ENCODE measurements around the gene PSTPIP2.

PSTPIP2 gene

DNA sequence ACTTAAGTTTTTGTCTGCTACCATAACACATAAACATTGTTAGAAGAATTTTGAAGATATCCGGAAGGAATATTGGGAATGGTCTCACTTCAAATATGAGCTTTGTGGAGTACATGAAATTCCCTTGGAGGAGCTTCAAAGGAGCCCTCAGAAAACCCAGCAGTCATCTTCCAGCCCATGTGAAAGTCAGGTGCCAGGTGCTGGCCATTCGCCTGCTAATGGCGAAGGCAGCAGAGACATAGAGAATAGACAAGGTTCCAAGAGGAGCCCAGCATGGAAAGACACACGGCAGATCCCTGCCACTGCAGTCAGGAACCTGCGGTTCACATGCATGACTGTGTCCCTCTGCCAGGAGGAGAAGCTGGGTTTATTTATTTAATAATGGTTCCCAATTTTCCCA, 64.9 kb downstream of the PSTPIP2 start:
- Histone ChIP-seq H3K9me3 (ENCODE audit: insufficient read depth, low read depth, low read length) (peaks cover under 1% of the 10 kb centered on the region; the same call in 1 of the 2 replicates), H3K9ac (ENCODE audit: low read depth, low read length, poor library complexity, severe bottlenecking) (no peak overlapping the region), H3K4me1 (ENCODE audit: insufficient read depth, low read length, poor library complexity, severe bottlenecking) (no peaks in the 10 kb centered on the region), H3K4me3 (ENCODE audit: low read length, poor library complexity, severe bottlenecking) (no peak overlapping the region), H2AFZ (ENCODE audit: low read length) (no peak overlapping the region), H3K27me3 (ENCODE audit: insufficient read depth, low read length, poor library complexity, severe bottlenecking) (no peaks in the 10 kb centered on the region), H3F3A (ENCODE audit: low read depth) (no peaks in the 10 kb centered on the region), H4K20me1 (ENCODE audit: insufficient read depth, low read length, poor library complexity, severe bottlenecking) (no peaks in the 10 kb centered on the region), H3K9me2 (replicated peaks; ENCODE audit: low read depth, low read length) (no peaks in the 10 kb centered on the region), H3K79me2 (ENCODE audit: insufficient read depth, low read length) (no peaks in the 10 kb centered on the region), H3K4me2 (ENCODE audit: low read depth, low read length, poor library complexity, severe bottlenecking) (no peak overlapping the region), H3K36me3 (ENCODE audit: insufficient read depth, low read length) (no peaks in the 10 kb centered on the region)
- TF ChIP-seq, protein P1, sequence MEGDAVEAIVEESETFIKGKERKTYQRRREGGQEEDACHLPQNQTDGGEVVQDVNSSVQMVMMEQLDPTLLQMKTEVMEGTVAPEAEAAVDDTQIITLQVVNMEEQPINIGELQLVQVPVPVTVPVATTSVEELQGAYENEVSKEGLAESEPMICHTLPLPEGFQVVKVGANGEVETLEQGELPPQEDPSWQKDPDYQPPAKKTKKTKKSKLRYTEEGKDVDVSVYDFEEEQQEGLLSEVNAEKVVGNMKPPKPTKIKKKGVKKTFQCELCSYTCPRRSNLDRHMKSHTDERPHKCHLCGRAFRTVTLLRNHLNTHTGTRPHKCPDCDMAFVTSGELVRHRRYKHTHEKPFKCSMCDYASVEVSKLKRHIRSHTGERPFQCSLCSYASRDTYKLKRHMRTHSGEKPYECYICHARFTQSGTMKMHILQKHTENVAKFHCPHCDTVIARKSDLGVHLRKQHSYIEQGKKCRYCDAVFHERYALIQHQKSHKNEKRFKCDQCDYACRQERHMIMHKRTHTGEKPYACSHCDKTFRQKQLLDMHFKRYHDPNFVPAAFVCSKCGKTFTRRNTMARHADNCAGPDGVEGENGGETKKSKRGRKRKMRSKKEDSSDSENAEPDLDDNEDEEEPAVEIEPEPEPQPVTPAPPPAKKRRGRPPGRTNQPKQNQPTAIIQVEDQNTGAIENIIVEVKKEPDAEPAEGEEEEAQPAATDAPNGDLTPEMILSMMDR (conservative IDR thresholded peaks at IDR 0.05; ENCODE audit: low read length) = no peak
- no peak for TF ChIP-seq EZH2phosphoT487 (IDR thresholded peaks at IDR 0.05; ENCODE audit: borderline replicate concordance)

DNA sequence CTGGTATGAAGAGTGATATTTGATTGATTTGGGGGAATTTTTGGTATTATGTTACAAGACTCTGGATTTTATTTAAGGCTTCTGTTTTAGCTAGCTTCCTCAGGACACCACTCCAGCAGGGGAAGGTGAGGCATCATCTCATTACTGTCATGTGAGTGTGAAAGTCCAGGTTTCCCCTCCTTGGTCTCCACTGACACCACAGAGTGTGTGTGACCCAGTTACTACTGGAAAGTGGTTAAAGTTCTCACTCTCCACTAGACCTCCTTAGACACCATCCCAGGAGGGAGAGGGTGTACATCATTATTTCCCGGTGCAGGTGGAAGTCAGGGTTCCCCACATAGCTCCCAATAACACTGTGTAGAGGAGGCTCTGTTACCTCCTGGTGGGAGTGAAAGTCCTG, 69.1 kb downstream of the PSTPIP2 start:
- no peak overlapping the region for H2AFZ ChIP-seq (ENCODE audit: low read length)
- H3K27me3 ChIP-seq (ENCODE audit: insufficient read depth, low read length, poor library complexity, severe bottlenecking) = no peaks in the 10 kb centered on the region
- no peak overlapping the region for H3K4me3 ChIP-seq (ENCODE audit: low read length, poor library complexity, severe bottlenecking)
- peaks cover 4% of the 10 kb centered on the region; the same call in 1 of the 2 replicates for H3K9me3 ChIP-seq (ENCODE audit: insufficient read depth, low read depth, low read length)
- H3K9ac ChIP-seq (ENCODE audit: low read depth, low read length, poor library complexity, severe bottlenecking) = no peak overlapping the region
- H4K20me1 ChIP-seq (ENCODE audit: insufficient read depth, low read length, poor library complexity, severe bottlenecking) = no peaks in the 10 kb centered on the region
- H3F3A ChIP-seq (ENCODE audit: low read depth) = no peaks in the 10 kb centered on the region
- no peaks in the 10 kb centered on the region for H3K9me2 ChIP-seq (replicated peaks; ENCODE audit: low read depth, low read length)
- H3K4me1 ChIP-seq (ENCODE audit: insufficient read depth, low read length, poor library complexity, severe bottlenecking) = peaks cover 21% of the 10 kb centered on the region
- H3K36me3 ChIP-seq (ENCODE audit: insufficient read depth, low read length) = no peaks in the 10 kb centered on the region
- H3K79me2 ChIP-seq (ENCODE audit: insufficient read depth, low read length) = no peaks in the 10 kb centered on the region
- no peak overlapping the region for H3K4me2 ChIP-seq (ENCODE audit: low read depth, low read length, poor library complexity, severe bottlenecking)
- TF ChIP-seq, protein P1 (conservative IDR thresholded peaks at IDR 0.05; ENCODE audit: low read length) = no peak
- no peak for TF ChIP-seq EZH2phosphoT487 (IDR thresholded peaks at IDR 0.05; ENCODE audit: borderline replicate concordance)

DNA sequence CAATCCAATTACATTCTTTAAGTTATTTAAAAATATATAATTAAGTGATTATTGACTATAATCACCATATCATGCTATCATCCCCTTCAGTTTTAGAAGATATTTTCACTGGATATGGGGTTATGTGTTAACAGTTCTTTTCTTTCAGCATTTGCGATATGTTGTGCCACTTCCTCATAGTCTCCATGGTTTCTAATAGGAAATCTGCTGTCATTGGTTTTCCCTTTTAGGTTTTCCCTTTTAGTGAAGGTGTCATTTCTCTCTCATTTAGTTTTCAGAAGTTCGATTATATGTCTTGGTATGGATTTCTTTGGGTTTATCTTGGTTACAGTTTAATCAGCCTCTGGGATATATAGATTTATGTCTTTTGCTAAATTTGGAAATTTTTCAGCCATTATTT, 70.2 kb downstream of the PSTPIP2 start:
- no peak overlapping the region for H2AFZ ChIP-seq (ENCODE audit: low read length)
- H3K36me3 ChIP-seq (ENCODE audit: insufficient read depth, low read length) = no peaks in the 10 kb centered on the region
- H3K4me2 ChIP-seq (ENCODE audit: low read depth, low read length, poor library complexity, severe bottlenecking) = no peak overlapping the region
- H3K9me2 ChIP-seq (replicated peaks; ENCODE audit: low read depth, low read length) = no peaks in the 10 kb centered on the region
- TF ChIP-seq EZH2phosphoT487 (IDR thresholded peaks at IDR 0.05; ENCODE audit: borderline replicate concordance) = no peak
- TF ChIP-seq, protein P1 (conservative IDR thresholded peaks at IDR 0.05; ENCODE audit: low read length) = no peak
- peaks cover 4% of the 10 kb centered on the region; the same call in 1 of the 2 replicates for H3K9me3 ChIP-seq (ENCODE audit: insufficient read depth, low read depth, low read length)
- no peaks in the 10 kb centered on the region for H3F3A ChIP-seq (ENCODE audit: low read depth)
- H3K4me1 ChIP-seq (ENCODE audit: insufficient read depth, low read length, poor library complexity, severe bottlenecking) = peaks cover 25% of the 10 kb centered on the region
- H3K79me2 ChIP-seq (ENCODE audit: insufficient read depth, low read length) = no peaks in the 10 kb centered on the region
- no peaks in the 10 kb centered on the region for H3K27me3 ChIP-seq (ENCODE audit: insufficient read depth, low read length, poor library complexity, severe bottlenecking)
- no peaks in the 10 kb centered on the region for H4K20me1 ChIP-seq (ENCODE audit: insufficient read depth, low read length, poor library complexity, severe bottlenecking)
- no peak overlapping the region for H3K9ac ChIP-seq (ENCODE audit: low read depth, low read length, poor library complexity, severe bottlenecking)
- H3K4me3 ChIP-seq (ENCODE audit: low read length, poor library complexity, severe bottlenecking) = no peak overlapping the region
